Limb (tissue), 2 donors: ENCODE measurements around the gene COPB2.
"Not testable (repeated sequence)": the region's sequence is repeated elsewhere in the genome, so short reads cannot be mapped to it uniquely, and the experiment has no call there.

Experiments
- DNase-seq, 2 donors: peaks; one replicate each; pipeline ENCODE4 v3.0.0-alpha.2; 2016; ENCODE audit errors: extremely low spot score in 2 of 2

The COPB2 gene

DNA sequence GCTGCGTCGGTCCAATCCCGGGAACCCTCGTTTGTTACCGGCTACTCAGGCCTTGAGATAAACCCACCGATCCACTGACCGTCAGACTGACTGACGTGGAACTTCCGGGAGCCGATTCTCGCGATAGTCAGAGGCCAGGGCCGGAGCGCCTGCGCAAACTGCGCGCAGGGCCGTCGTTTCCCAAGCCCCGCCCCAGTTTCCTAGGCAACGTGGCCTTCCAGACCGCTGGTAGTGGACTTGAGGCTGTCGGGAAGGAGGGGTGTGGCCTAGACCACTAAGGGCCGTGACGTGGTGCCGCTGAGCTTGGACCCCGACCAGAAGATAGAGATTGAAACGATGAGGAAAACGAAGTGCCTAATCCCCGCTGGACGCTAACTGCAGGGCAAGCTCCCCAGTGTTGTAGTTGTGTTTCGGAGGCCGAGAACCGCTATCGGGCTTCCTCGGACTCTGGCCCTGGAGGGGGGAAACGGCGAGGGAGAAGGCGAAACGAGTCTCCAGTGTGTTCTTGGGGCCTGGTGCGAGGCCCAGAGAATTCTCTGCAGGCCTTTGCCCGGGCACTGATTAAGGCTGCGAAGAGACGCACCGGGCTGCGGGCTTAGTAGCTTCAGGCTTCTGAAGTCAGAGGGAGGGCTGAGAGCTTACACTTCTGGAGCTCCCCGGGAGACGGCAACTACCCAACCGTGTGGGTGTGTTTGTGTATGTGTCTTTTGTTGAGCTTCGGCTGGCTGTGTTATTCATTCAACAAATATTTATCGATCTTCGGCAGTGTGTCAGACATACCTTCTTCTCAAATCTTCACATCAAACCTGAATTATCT is at the start of gene COPB2:
COPB2 (minus strand) TSS at position 96 of the 817 bp plus-strand sequence. CDS start 97 bp downstream, outside the sequence.
- peak; percentile 98 to 100 for DNase-seq

GRCh38 chr3:139434764-139435307 is 45.4 kb upstream of the COPB2 start:
- DNase-seq, result no peak

DNA sequence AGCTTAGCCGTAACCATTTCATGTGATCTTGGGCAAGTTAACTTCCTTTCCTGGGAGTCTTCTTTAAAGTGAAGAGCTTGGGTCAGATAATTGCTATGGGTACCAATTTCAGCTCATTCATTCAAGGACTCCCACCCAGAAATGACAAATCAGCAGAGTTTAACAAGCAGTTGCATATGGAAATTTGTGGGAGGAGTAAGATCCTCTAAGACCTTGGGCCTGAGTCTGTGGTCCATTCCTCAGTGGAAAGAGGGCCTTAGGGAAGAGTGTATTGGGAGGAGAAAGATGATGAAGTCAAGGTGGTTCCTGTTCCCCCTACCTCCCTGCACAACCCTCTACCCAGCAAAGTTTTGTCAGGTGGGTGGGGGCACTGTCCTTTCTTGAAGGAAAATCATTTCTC is 44.8 kb upstream of the COPB2 start:
- no peak for DNase-seq

DNA sequence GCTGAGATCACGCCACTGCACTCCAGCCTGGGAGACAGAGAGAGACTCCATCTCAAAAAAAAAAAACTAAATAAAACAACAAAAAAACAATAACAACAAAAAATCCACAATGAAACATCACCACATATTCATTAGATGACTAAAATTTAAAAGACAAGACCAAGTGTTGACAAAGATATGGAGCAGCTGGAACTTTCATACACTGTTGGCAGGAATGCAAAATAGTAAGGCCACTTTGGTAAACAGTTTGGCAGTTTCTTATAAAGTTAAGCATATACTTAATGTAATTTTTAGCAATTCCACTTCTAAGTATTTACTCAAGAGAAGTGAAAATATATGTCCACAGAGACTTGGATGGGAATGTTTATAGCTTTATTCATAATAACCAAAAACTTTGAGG is 43.6 kb upstream of the COPB2 start:
- DNase-seq, result no peak

GRCh38 chr3:139430493-139430892 is 41.0 kb upstream of the COPB2 start:
- DNase-seq, result peak in 1 of 2 donors; percentile 29

DNA sequence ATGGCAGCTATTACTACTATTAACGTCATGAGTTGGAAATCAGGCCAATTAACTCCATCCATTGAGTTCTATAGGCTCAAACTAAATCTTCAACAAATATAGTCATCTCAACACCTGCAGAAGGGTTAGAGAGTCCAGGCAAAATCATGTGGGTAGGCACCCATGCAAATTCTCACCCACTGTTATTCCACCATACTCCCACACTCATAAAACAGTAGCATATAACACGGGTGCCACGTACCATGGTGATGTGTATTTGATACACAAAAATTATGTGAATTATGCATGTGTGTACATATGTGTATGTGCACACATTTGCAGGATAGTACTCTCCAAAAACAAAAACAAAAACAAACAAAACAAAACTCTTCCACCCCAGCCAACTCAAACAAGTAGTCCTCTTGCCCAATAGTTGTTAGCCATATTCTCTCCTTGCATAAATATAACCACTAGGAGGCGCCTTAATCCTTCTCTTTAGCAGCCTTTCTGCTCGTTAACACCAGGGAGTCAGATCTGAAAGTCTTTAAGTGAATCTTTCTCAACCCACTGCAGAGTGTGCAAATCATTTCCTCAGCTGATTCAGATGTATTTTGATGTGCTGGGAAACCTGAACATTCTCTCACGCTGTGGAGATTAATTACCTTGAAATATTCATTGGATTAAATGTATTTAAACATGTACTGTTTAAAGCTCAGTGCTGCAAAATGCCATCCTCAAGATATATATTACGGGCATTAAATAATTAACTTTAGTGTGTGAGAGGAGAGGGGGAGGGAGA is 38.0 kb upstream of the COPB2 start:
- peak in 1 of 2 donors; percentile 87 for DNase-seq

DNA sequence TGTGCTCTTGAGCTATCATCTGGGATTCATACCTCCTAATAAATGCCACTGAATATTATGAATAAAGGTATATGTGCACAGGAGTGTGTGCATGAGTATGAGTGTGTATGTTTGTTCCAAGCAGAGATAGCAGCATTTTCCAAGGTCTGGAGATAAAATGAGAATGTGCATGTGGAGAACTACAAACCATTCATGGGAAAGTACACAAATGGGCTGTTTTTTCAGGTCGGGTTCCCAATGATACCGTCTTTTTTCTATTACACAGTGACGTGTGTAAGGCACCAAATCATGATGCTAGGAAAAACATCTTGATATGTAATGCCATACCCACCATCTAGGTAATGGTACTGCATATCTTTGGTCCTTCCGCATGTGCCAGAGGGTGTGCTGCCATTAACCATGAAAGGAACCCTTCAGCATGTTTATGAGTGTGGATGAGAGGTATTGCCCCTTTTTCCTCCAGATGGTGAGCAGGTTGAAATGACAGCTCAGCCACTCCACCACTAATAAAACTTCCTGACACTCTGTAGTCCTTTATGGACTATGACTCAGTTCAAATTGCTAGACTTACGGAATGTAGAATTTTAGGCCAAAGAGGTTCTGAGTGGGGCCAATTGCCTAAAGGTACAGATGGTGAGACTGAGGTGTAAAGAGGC is 36.4 kb upstream of the COPB2 start:
- DNase-seq, result no peak

GRCh38 chr3:139423232-139423631 is 33.8 kb upstream of the COPB2 start:
- no peak for DNase-seq

DNA sequence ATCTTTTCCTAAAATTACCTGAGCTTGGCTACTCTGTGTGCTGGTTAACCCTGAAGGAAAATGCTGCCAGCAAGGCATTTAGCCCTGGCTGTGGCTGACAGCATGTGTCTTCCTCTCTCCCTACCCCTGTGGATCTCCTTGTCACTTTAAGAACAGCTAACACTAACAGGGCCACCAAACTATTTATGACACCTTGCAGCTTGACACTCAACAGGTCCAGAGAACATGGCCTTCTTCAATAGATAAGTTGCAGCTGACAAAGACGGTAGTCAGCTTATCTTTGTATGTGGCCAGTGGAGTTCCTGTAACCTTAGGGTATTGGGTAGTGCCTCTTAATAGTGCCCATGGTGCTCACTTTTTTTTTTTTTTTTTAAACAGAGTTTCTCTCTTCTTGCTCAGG is 32.0 kb upstream of the COPB2 start:
- DNase-seq, result no peak

- no peak for DNase-seq
These were observed 31.6 kb upstream of the COPB2 start for GRCh38 chr3:139421040-139421439.

DNA sequence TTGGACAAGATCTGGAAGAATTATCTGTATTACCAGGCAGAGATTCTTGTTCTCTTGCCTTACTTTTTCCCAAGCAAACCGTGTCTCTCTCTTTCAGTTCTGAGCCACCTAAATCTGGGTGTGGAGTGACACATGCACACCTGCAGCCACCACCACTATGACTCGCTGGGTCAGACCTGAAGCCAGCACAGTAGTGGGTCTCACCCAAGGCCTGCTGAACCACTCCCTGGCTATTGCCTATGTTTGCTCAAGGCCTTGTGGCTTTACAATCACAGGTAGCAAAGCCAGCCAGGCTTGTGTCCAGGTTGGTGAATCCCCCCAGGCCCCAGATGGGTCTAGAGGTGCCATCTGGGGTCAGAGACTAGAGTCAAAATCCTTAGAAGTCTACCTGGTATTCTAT is 28.7 kb upstream of the COPB2 start:
- DNase-seq, result no peak

GRCh38 chr3:139416275-139416674 is 26.8 kb upstream of the COPB2 start:
- no peak for DNase-seq

DNA sequence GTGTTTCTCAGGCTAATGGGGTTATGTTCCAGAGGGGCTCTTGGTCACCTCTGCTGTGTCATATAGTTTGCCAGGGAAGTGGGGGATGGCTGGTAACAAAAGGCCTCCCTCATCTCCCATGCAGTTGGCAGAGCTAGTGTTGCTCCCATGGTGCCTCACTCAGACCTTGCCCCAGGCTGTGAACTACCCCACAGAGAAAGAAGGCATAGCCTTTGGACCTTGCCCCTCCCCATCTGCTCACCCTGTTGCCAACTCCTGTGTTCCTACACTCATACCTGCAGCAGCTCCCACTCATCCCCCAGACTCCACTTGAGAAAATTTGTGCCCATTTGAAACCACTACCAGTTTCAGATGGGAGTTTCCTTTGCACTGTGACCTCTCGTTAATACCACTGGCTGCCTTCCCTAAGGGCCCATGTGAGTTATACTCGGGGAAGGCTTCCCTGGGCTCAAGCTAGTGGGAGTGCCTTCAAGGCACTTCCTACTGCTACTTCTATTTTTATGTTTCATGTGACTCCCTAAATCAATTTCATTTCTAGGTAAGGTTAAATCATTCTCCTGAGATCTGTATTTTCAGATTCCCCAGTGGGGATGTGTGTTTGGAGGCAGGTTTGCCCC is 25.3 kb upstream of the COPB2 start:
- DNase-seq, result no peak

- DNase-seq, result not testable (repeated sequence)
These were observed 23.4 kb upstream of the COPB2 start for GRCh38 chr3:139412891-139413290.

DNA sequence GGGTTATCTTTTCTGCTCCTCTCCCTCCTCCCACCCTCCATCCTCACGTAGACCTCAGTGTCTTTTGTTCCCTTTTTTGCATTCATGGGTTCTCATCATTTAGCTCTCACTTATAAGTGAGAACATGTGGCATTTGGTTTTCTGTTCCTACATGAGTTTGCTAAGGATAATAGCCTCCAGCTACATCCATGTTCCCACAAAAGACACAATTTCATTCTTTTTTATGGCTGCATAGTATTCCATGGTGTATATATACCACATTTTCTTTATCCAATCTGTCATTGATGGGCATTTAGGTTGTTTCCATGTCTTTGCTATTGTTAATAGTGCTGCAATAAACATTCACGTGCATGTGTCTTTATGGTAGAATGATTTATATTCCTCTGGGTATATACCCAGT is 11.7 kb upstream of the COPB2 start:
- DNase-seq, result not testable (repeated sequence)

DNA sequence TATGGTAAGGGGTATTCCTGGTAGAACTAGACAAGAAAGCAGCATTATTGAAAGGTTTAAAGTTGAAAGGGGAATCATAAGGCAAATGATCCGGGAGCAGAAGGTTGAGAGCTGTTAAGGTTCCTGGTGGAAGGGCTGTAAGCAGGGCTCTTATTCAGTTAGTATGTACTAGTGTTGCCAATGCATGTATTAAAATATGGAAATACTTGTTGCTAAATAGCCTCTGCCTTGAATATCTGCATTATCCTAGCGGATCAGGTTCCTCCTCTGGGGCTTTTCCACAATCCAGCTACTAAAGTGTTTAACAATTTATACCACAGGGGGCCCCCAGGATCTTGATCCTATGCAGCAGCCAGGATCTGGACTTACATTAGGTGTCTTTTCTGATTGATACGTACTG is 7.3 kb upstream of the COPB2 start:
- no peak for DNase-seq

- DNase-seq, result no peak
These were observed 4.7 kb upstream of the COPB2 start for GRCh38 chr3:139394116-139394515.

DNA sequence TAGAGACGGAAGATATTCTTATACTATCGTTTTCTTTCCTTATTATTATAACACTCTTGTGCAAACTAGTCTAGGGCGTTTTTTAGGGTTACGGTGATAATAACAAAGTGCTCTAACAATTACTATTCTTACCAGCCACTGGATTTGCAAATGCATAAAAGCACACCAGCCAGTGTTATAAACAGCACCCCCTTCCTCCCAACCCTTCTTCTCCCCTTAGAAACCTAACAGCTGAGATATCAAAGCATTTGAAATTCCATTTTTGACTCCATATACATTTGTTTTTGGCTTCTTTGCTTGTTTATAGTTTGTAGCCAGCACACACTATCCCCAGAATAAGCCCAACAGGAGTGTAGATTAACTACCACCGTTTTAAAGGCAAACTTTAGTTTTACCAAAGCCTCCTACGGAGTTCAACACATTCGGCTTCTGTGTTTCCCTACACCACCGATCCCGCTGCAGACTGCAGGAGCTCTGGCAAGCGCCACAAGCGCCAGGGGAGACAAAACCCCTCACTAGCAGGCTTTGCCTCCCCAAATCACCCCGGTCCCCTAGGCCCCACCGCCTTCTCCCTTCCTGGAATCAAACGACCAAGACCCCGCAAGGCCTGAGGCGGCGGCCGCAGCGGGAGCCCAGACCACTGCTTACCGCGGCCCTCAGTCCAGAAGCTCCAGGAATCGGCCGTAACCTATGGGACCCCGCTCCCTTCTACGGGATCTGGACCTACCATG is 461 bp downstream of the COPB2 start:
- DNase-seq, result peak in 1 of 2 donors; percentile 3

- no peak for DNase-seq
These were observed 1.4 kb downstream of the COPB2 start for GRCh38 chr3:139388077-139388476.

- not testable (repeated sequence) for DNase-seq
These were observed 7.2 kb downstream of the COPB2 start for GRCh38 chr3:139382291-139382690.

GRCh38 chr3:139380575-139380974 is 8.9 kb downstream of the COPB2 start:
- DNase-seq, result no peak
